ENCODE results near the gene FKBP5. TPM values are rescaled to one million over a fixed set of nuclear protein-coding genes. Genes with fewer than 3 reads are reported as not detected.

The FKBP5 gene
- total and polyA plus RNA-seq, 2 of the 4 experiments (the other 2 are of a cell fraction) = 6.8 to 7.0 TPM

- peak overlapping the region; percentile 53 for H4K91ac ChIP-seq (ENCODE audit: insufficient read depth, low read depth, low read length)
- ATAC-seq (ENCODE audit: low read depth) (peak; percentile 37), DNase-seq (peak; percentile 60)
- peak overlapping the region; percentile 78 for H2AK5ac ChIP-seq (ENCODE audit: low read depth, low read length)
- peak overlapping the region; percentile 97 for H2AFZ ChIP-seq (replicated peaks; ENCODE audit: low read length, poor library complexity)
- H3K36me3 ChIP-seq (ENCODE audit: control insufficient read depth, insufficient read depth, low read length) = no peaks in the 10 kb centered on the region
- no peaks in the 10 kb centered on the region for H4K20me1 ChIP-seq (ENCODE audit: insufficient read depth, low read length)
- H3K27me3 ChIP-seq (ENCODE audit: control insufficient read depth, insufficient read depth, low read length) = no peaks in the 10 kb centered on the region
- H3K9me3 ChIP-seq (ENCODE audit: control insufficient read depth, insufficient read depth, low read length) = no peaks in the 10 kb centered on the region
- dilution Hi-C loops (cut with HindIII; ENCODE audit: low sequenced_read_pairs, unreplicated experiment) (no loop called here), intact Hi-C loops (cut with micrococcal nuclease) (no loop called here), in situ Hi-C loops (cut with MboI; ENCODE audit: low sequenced_read_pairs) (loop anchor here (5.0 to 25.0 kb wide), 2 partner anchors 35 to 415 kb away; no protein-coding TSS in a partner anchor)
- H4K5ac ChIP-seq (ENCODE audit: low read depth, low read length) = 0 out of 2 replicates have a peak overlapping the region, but pooled peaks have one; percentile 4
- H2AK9ac ChIP-seq (replicated peaks; ENCODE audit: low read depth, low read length, poor library complexity) = peak overlapping the region; percentile 92
- peak overlapping the region; percentile 69 for H2BK120ac ChIP-seq (ENCODE audit: low read depth, low read length)
- H3K56ac ChIP-seq (ENCODE audit: extremely low read depth, insufficient read depth, low read length) = peak overlapping the region; percentile 32
- 0% methylated on average over 2 of the region's 29 CpGs; no CpG with 5 or more reads in 1 of the 2 experiments for WGBS, 2 experiments (ENCODE audit: extremely low coverage in 2 of 2, insufficient read length in 1 of 2)
- TF ChIP-seq USF2 (IDR thresholded peaks at IDR 0.05; ENCODE audit: low read depth, low read length) = peak; percentile 83
- TF ChIP-seq SMC3 (IDR thresholded peaks at IDR 0.05; ENCODE audit: low read depth, low read length) = no peak
- peak; percentile 35; the same call in 1 of the 2 replicates for TF ChIP-seq BHLHE40 (IDR thresholded peaks at IDR 0.05; ENCODE audit: low read depth, low read length)
- peak overlapping the region; percentile 53 for H3K4me3 ChIP-seq (ENCODE audit: insufficient read depth, low read depth, low read length)
- peak overlapping the region; percentile 26 for H2BK5ac ChIP-seq (ENCODE audit: low read depth, low read length, poor library complexity, severe bottlenecking)
- ChIA-PET CTCF (no interaction called here), POLR2A (ENCODE audit: unreplicated experiment) (no interaction called here)
- H4K8ac ChIP-seq (ENCODE audit: low read depth in 2 of 2, low read length in 2 of 2) = peak overlapping the region; percentile 39 to 75; a peak in 3 of 4 replicates
- H3K14ac ChIP-seq (replicated peaks; ENCODE audit: low read depth, low read length) = peak overlapping the region; percentile 50; the same call in 1 of the 2 replicates
- peak overlapping the region; percentile 31 for H3K4ac ChIP-seq (ENCODE audit: low read depth, low read length)
- peak overlapping the region; percentile 87 for H3K4me2 ChIP-seq (ENCODE audit: low read depth, low read length)
- H2BK15ac ChIP-seq (ENCODE audit: low read depth, low read length) = peak overlapping the region; percentile 54; the same call in 1 of the 3 replicates
- peak overlapping the region; percentile 34 for H3K27ac ChIP-seq (ENCODE audit: insufficient read depth, low read length)
- peak overlapping the region; percentile 57 for H2BK20ac ChIP-seq (ENCODE audit: low read depth, low read length)
- no peaks in the 10 kb centered on the region for H3K79me1 ChIP-seq (ENCODE audit: low read depth in 1 of 2, low read length in 2 of 2)
- H3K23ac ChIP-seq (ENCODE audit: low read depth, low read length) = peak overlapping the region; percentile 74; the same call in 1 of the 2 replicates
- peaks cover 10% of the 10 kb centered on the region for H3K9me1 ChIP-seq (ENCODE audit: insufficient read depth, low read length)
- H3K9ac ChIP-seq (ENCODE audit: low read depth, low read length) = peak overlapping the region; percentile 17; the same call in 1 of the 2 replicates
- BruUV-seq (replicated peaks) = no TSS peak
- H3K4me1 ChIP-seq (ENCODE audit: control insufficient read depth, insufficient read depth, low read length) = peaks cover 16% of the 10 kb centered on the region
- H3K18ac ChIP-seq (ENCODE audit: low read depth, low read length) = no peak overlapping the region
Measured at GRCh38 chr6:35727231-35727934, 38.7 kb upstream of the FKBP5 start.
